ENCODE results near the gene GFM1. TPM values are rescaled to one million over a fixed set of nuclear protein-coding genes. Genes with fewer than 3 reads are reported as not detected.

The GFM1 gene
- total RNA-seq, 2 experiments from 2014 or later = 57.4 to 57.8 TPM

DNA sequence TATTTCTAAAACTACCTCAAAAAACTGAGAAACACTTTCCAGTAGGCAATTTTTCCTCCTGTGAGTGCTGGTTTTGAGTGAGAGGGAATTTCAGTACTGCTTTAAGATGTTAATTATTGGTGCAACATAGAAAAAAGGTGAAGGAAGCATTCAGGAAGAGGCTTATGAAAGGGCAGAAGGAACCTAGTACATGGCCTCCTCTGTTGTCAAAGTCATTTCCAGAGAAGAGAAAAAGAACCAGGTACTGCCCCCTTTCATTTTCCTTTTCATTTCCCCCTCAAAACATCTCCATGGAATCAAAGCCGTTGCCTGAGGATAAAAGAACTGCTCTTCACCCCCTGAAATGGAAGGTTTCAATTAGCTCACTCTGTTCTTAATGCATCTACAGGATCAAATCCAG, 68.1 kb downstream of the GFM1 start:
- CTCF ChIA-PET = interaction anchor here (3.6 kb wide), 1 partner anchor 15 kb away, joined by 17 read pairs; no protein-coding TSS in a partner anchor
- H3K27me3 Mint-ChIP-seq (ENCODE audit: low read depth) = no peaks in the 10 kb centered on the region
- intact Hi-C loops (cut with micrococcal nuclease) = no loop called here
- no peak for DNase-seq
- H3K36me3 Mint-ChIP-seq (ENCODE audit: low read depth) = peaks cover 50% of the 10 kb centered on the region
- H3K4me1 Mint-ChIP-seq (ENCODE audit: low read depth) = peaks cover 21% of the 10 kb centered on the region
- no peak overlapping the region for H3K4me3 Mint-ChIP-seq
- no peak overlapping the region for H3K27ac Mint-ChIP-seq
- H3K9me3 Mint-ChIP-seq = no peaks in the 10 kb centered on the region

DNA sequence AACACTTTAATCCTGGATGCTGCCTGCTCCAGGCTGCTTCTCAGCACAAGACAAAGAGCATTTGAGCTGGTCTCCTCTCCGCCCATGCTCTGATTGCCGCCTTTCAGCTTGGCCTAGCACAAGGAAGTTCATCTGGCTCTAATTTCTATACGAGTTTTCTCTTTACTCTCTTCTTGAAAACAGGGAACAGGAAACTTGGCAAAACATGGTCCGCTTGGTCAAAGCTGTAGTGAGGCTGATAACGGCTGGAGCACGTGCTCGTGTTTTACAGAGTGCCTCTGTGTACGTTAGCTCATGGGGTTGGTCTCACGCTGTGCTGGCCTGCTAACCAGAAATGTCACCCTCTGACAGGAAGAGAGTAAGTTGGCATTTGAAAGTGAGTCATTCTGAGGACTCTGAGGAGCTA, 68.8 kb downstream of the GFM1 start:
- intact Hi-C loops (cut with micrococcal nuclease) = no loop called here
- Mint-ChIP-seq H3K4me3 (no peak overlapping the region), H3K36me3 (ENCODE audit: low read depth) (peaks cover 47% of the 10 kb centered on the region), H3K27ac (peak overlapping the region; percentile 27), H3K27me3 (ENCODE audit: low read depth) (no peaks in the 10 kb centered on the region), H3K9me3 (no peaks in the 10 kb centered on the region), H3K4me1 (ENCODE audit: low read depth) (peaks cover 21% of the 10 kb centered on the region)
- CTCF ChIA-PET = interaction anchor here (1.0 to 3.6 kb wide), 3 partner anchors 9 to 69 kb away, joined by 5 to 17 read pairs (median 7); partner anchors contain the start of gene GFM1
- no peak for DNase-seq

DNA sequence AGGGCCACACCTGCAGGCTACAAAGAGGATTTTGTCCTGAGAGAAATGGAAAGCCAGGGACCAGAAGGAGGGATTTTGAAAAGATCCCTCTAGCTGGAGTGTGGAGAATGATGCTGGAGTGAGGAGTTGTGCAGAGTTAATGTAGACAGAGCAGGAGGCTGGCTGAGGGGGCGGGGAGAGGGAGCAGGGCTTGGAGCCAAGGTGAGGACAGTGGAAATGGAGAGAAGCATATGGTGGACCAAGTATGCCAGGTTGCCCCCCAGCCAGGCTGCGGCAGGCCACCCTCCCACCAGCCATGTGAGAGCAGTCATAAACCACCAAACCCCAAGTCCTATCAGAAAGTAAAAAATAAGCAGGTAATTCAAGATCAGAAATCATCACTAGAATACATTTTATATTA, 73.2 kb downstream of the GFM1 start:
- Mint-ChIP-seq H3K4me1 (ENCODE audit: low read depth) (peaks cover 29% of the 10 kb centered on the region), H3K9me3 (no peaks in the 10 kb centered on the region), H3K27ac (no peak overlapping the region), H3K27me3 (ENCODE audit: low read depth) (no peaks in the 10 kb centered on the region), H3K36me3 (ENCODE audit: low read depth) (peaks cover 33% of the 10 kb centered on the region), H3K4me3 (no peak overlapping the region)
- intact Hi-C loops (cut with micrococcal nuclease) = no loop called here
- DNase-seq = no peak
- CTCF ChIA-PET = interaction anchor here (0.8 to 1.0 kb wide), 2 partner anchors 10 to 18 kb away, joined by 3 to 6 read pairs; no protein-coding TSS in a partner anchor

DNA sequence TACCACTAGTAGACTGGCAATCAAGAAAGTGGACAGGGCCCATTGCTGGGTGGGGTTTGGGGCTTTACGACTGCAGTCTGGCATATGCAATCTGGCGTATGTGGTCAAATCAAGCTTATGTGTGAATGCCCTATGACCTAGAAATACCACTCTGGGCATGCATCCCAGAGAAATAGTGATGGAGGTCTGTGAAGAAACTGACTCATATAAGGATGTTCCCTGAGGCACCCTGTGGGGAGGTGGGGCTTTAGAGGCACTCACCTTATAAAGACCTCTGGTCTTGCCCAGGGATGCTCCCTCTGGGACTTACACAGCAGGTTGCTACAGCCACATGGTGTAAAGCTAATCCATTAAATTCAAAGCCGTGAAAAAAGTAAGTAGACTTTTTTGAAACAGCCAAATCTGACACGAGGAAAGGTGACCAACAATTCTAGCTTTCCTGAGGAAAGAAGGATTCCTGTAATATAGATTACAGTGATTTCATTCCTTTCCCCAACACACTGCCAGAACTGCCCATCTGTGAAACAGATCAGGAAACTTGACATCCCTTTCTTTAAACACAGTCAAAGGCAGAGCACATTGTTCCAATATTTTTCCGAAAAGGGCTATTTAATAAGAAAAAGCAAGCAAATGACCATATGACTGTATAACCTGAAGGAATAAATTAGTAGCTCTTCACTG, 74.3 kb downstream of the GFM1 start:
- CTCF ChIA-PET = interaction anchor here (0.6 to 1.6 kb wide), 2 partner anchors 9 to 64 kb away, joined by 4 to 9 read pairs; no protein-coding TSS in a partner anchor
- peaks cover 29% of the 10 kb centered on the region for H3K36me3 Mint-ChIP-seq (ENCODE audit: low read depth)
- no peak overlapping the region for H3K27ac Mint-ChIP-seq
- peaks cover 28% of the 10 kb centered on the region for H3K4me1 Mint-ChIP-seq (ENCODE audit: low read depth)
- no peak overlapping the region for H3K4me3 Mint-ChIP-seq
- H3K9me3 Mint-ChIP-seq = no peaks in the 10 kb centered on the region
- no peak for DNase-seq
- H3K27me3 Mint-ChIP-seq (ENCODE audit: low read depth) = no peaks in the 10 kb centered on the region
- intact Hi-C loops (cut with micrococcal nuclease) = no loop called here

DNA sequence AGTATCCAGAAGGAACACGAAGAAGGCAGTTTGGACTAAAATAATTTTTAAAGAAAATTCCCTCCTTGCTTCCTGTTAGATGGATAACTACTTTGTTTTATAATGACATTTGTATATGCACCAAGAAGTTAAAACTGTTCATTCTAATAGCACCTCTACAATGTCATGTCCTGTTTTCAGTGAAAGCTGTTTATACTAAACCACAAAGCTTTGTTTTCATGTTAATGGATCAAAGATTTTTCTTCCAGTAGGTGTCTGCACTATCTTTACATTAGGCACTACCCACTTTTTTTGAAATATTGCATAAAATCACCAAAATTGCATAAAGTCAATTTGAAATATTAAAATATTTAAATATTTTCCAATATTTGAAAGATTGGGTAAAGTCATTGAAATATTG, 77.8 kb downstream of the GFM1 start:
- Mint-ChIP-seq H3K27ac (no peak overlapping the region), H3K36me3 (ENCODE audit: low read depth) (peaks cover 24% of the 10 kb centered on the region), H3K9me3 (no peaks in the 10 kb centered on the region), H3K4me1 (ENCODE audit: low read depth) (peaks cover 35% of the 10 kb centered on the region), H3K4me3 (no peak overlapping the region), H3K27me3 (ENCODE audit: low read depth) (no peaks in the 10 kb centered on the region)
- CTCF ChIA-PET = interaction anchor here (1.1 to 1.4 kb wide), 2 partner anchors 62 to 69 kb away, joined by 3 read pairs; no protein-coding TSS in a partner anchor
- intact Hi-C loops (cut with micrococcal nuclease) = no loop called here
- DNase-seq = no peak

DNA sequence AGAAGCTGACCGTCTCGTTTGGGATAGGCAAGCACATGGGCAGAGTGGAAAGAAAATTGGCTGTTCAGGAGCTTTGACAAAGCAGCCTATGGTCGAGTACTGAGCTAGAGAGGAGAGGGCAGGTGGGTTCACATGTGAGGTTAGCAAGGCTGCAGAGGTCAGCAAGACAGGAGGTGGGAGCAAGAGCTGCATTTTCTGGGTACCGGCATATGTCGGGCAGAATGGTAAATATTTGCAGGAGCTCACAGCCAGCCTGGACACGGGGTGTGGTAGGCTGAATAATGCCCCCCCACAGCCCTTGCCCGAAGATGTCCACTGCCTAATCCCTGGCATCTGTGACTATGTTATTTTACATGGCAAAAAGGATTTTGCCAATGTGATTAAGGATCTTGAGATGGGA, 79.7 kb downstream of the GFM1 start:
- Mint-ChIP-seq H3K27ac (no peak overlapping the region), H3K27me3 (ENCODE audit: low read depth) (no peaks in the 10 kb centered on the region), H3K9me3 (no peaks in the 10 kb centered on the region), H3K4me1 (ENCODE audit: low read depth) (peaks cover 39% of the 10 kb centered on the region), H3K4me3 (no peak overlapping the region), H3K36me3 (ENCODE audit: low read depth) (peaks cover 19% of the 10 kb centered on the region)
- DNase-seq = no peak
- CTCF ChIA-PET = interaction anchor here (0.5 to 2.1 kb wide), 5 partner anchors 52 to 451 kb away, joined by 3 to 8 read pairs (median 3); partner anchors contain the start of gene LXN
- intact Hi-C loops (cut with micrococcal nuclease) = no loop called here

DNA sequence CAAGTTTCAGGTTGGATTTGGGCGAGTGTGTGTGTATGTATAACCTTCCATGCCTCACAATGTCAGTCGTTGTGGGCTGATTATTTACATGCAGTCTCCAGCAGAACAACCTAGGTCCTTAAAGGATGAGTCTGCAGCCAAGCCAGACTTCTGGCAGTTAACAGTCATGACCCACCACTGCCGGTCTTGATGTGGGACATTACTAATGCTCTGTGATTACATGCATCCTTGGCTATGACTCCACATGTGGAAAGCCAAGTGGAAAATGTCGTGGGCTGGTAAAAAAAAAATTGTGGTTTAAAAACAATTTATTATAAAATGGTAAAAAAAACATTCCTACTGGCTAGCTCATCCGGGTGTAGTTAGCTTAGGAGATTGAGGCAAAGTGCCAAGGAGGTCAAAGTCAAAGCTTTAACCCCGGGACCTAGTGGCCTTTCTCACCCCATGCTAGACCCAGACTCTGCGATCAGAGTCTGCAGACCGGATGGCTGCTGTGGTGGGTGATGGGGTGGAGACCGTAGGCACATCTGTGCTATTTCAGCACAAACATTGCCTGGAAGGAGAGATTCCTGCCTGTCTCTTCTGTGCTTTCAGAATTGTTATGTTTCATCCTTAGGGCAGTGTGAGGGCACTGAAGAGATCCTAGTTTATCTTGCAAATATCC, 81.2 kb downstream of the GFM1 start:
- intact Hi-C loops (cut with micrococcal nuclease) = loop anchor here (2.0 to 5.0 kb wide), 3 partner anchors 81 to 535 kb away; partner anchors contain the start of gene GFM1
- H3K36me3 Mint-ChIP-seq (ENCODE audit: low read depth) = peaks cover 16% of the 10 kb centered on the region
- H3K9me3 Mint-ChIP-seq = no peaks in the 10 kb centered on the region
- CTCF ChIA-PET = interaction anchor here (1.8 to 4.3 kb wide), 6 partner anchors 20 to 76 kb away, joined by 6 to 41 read pairs (median 23); partner anchors contain the start of gene MFSD1
- no peak overlapping the region for H3K27ac Mint-ChIP-seq
- peaks cover 2% of the 10 kb centered on the region for H3K27me3 Mint-ChIP-seq (ENCODE audit: low read depth)
- H3K4me3 Mint-ChIP-seq = no peak overlapping the region
- DNase-seq = no peak
- peaks cover 33% of the 10 kb centered on the region for H3K4me1 Mint-ChIP-seq (ENCODE audit: low read depth)

DNA sequence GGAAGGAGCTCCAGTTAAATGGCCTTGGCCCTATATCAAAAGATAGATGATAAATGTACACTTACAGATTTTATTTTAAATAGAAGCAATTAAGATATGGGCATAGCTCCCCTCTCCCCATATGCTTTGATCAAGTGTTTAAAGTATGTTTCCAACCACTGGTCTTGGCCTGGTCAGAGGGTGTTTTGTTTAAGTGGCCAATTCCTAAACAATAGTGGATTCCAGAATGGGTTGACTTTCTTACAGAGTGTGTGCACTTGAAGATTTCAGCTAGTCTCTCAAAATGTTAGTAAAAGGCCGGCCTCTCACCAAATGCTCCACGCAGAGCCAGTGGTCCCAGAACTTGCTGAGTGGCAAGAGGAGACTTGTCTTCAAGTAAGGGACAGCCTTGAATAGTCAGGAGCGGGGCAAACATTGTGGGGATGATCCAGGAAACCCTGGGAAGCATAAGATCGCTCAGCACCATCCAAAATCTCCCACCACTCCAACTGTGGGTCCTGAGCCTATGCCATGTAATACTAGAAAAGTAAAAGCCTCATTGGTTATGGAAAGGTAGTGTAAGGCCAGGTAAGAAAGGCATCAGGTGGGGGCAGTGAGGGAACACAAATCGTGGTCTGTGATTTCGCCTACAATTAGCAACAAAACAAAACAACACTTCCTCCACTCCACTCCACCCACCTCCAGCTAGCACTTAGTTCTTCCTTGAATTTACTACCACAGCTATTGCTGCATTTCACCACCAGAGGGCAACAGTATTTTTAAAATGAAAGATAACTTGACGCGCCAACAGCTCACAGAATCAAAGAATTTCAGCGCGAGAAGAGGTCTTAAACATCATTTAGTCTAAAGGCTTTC, 83.1 kb downstream of the GFM1 start:
- peaks cover 2% of the 10 kb centered on the region for H3K27me3 Mint-ChIP-seq (ENCODE audit: low read depth)
- CTCF ChIA-PET = interaction anchor here (0.6 to 4.3 kb wide), 28 partner anchors 9 to 533 kb away, joined by 3 to 41 read pairs (median 6); partner anchors contain the start of genes LXN and MFSD1
- peak; percentile 66 for DNase-seq
- H3K27ac Mint-ChIP-seq = no peak overlapping the region
- H3K9me3 Mint-ChIP-seq = no peaks in the 10 kb centered on the region
- peaks cover 23% of the 10 kb centered on the region for H3K4me1 Mint-ChIP-seq (ENCODE audit: low read depth)
- peak overlapping the region; percentile 19 for H3K4me3 Mint-ChIP-seq
- intact Hi-C loops (cut with micrococcal nuclease) = loop anchor here (1.0 to 5.0 kb wide), 4 partner anchors 64 to 533 kb away; partner anchors contain the start of gene GFM1
- H3K36me3 Mint-ChIP-seq (ENCODE audit: low read depth) = peaks cover 4% of the 10 kb centered on the region

DNA sequence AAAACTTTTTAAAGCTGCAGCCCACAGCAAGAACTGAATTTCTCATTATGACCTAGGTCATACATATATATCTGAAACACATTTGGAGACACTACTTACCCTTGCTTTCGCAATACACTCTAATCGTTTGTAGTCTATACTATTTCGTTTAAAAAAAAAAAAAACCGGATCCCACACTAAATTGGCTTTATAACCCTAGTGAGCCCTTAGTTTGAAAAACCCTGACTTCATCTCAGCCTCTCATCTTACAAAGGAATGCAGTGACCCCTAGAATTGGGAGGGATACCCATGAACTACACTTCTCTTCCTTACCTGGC, 83.7 kb downstream of the GFM1 start:
- Mint-ChIP-seq H3K9me3 (no peaks in the 10 kb centered on the region), H3K36me3 (ENCODE audit: low read depth) (peaks cover under 1% of the 10 kb centered on the region), H3K4me1 (ENCODE audit: low read depth) (peaks cover 18% of the 10 kb centered on the region), H3K27me3 (ENCODE audit: low read depth) (peaks cover 2% of the 10 kb centered on the region), H3K4me3 (peak overlapping the region; percentile 19), H3K27ac (no peak overlapping the region)
- CTCF ChIA-PET = interaction anchor here (1.0 to 4.3 kb wide), 25 partner anchors 9 to 1196 kb away, joined by 3 to 41 read pairs (median 7); partner anchors contain the start of genes LXN and MFSD1
- intact Hi-C loops (cut with micrococcal nuclease) = loop anchor here (5.0 kb wide), 1 partner anchor 191 kb away; no protein-coding TSS in a partner anchor
- DNase-seq = no peak

DNA sequence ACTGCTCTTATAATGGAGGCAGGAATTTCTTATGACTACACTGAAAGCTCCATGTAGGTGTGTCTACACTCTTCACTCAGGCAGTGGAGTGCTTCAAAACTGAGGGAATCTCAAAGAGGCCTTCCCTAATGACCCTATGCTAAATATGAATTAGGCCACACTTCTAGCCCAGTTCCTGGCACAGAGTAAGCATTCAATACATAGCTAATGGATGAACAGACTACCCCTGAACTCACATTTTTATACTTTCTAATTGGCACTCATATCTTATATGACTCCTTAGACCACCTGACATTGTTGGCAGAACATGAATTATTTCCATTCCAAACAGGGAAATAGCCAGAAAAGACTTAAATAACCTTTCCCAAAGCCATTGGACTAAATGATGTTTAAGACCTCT, 84.5 kb downstream of the GFM1 start:
- intact Hi-C loops (cut with micrococcal nuclease) = loop anchor here (5.0 kb wide), 1 partner anchor 192 kb away; no protein-coding TSS in a partner anchor
- H3K27ac Mint-ChIP-seq = no peak overlapping the region

DNA sequence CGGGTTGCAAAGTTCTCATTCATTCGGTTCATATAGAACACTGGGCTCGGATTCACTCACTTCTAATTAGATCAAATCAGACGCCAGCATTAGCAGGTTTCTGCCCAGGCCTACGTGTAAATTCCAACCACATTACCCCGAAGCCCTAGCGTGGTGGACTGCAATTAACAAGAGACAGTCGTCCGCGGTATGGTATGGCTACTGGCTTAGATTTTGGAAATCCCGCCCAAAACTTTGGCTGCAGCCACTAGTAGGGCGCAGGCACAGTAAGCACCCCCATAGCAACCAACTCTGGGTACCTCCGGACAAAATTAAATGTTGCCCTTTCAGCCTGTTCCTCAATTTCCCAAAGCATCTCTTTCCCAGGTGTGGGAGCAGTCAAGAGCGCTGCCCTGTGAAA, 87.2 kb downstream of the GFM1 start:
- DNase-seq = no peak
- Mint-ChIP-seq H3K27ac (no peak overlapping the region), H3K4me3 (peak overlapping the region; percentile 50), H3K4me1 (ENCODE audit: low read depth) (peaks cover 8% of the 10 kb centered on the region), H3K9me3 (peaks cover 10% of the 10 kb centered on the region), H3K36me3 (ENCODE audit: low read depth) (peaks cover 6% of the 10 kb centered on the region), H3K27me3 (ENCODE audit: low read depth) (peaks cover 2% of the 10 kb centered on the region)
- intact Hi-C loops (cut with micrococcal nuclease) = no loop called here
- CTCF ChIA-PET = no interaction called here

More for the DNA sequence above, 84.5 kb downstream of the GFM1 start:
- Mint-ChIP-seq H3K4me1 (ENCODE audit: low read depth) (peaks cover 16% of the 10 kb centered on the region), H3K9me3 (no peaks in the 10 kb centered on the region), H3K36me3 (ENCODE audit: low read depth) (peaks cover 2% of the 10 kb centered on the region), H3K27me3 (ENCODE audit: low read depth) (peaks cover 2% of the 10 kb centered on the region), H3K4me3 (no peak overlapping the region)
- no peak for DNase-seq
- CTCF ChIA-PET = interaction anchor here (0.8 to 4.3 kb wide), 8 partner anchors 11 to 1197 kb away, joined by 3 to 41 read pairs (median 8); partner anchors contain the start of gene MFSD1
